H9 (cell line): ENCODE results near the gene H2AZ1. TPM values are rescaled to one million over a fixed set of nuclear protein-coding genes. Genes with fewer than 3 reads are reported as not detected.

ENCODE experiments used
- DNase-seq: peaks from one replicate; pipeline ENCODE4 v3.0.0-alpha.2; 2017
- H2AFZ ChIP-seq: one replicate; pipeline ENCODE4 v1.6.1; 2013; ENCODE audit warnings: mild to moderate bottlenecking, low read length, control low read depth, moderate library complexity
- H2AK5ac ChIP-seq: 2 replicates; pipeline ENCODE4 v1.6.1; 2013; ENCODE audit warnings: low read length, control low read depth, mixed read lengths; ENCODE audit not compliant: insufficient read length
- H2BK120ac ChIP-seq: one replicate; pipeline ENCODE4 v1.6.1; 2013; ENCODE audit warnings: low read depth, mild to moderate bottlenecking, low read length, control low read depth, inconsistent platforms; ENCODE audit not compliant: poor library complexity, severe bottlenecking
- H2BK12ac ChIP-seq: 2 replicates; pipeline ENCODE4 v1.6.1; 2013; ENCODE audit warnings: low read length, control low read depth, mixed read lengths, low read depth; ENCODE audit not compliant: insufficient read length
- H2BK15ac ChIP-seq: 2 replicates; pipeline ENCODE4 v1.6.1; 2013; ENCODE audit warnings: low read depth, low read length, control low read depth
- H2BK20ac ChIP-seq: one replicate; pipeline ENCODE4 v1.6.1; 2013; ENCODE audit warnings: low read depth, mild to moderate bottlenecking, low read length, control low read depth, inconsistent platforms; ENCODE audit not compliant: poor library complexity, severe bottlenecking
- H2BK5ac ChIP-seq: 2 replicates; pipeline ENCODE4 v1.6.1; 2013; ENCODE audit warnings: low read length, control low read depth, mixed read lengths; ENCODE audit not compliant: insufficient read length
- H3K14ac ChIP-seq: 2 replicates; pipeline ENCODE4 v1.6.1; 2013; ENCODE audit warnings: low read length, control low read depth; ENCODE audit not compliant: insufficient read depth
- H3K18ac ChIP-seq: 2 replicates; pipeline ENCODE4 v1.6.1; 2013; ENCODE audit warnings: low read depth, mild to moderate bottlenecking, mixed read lengths, low read length, control low read depth; ENCODE audit not compliant: insufficient read length
- H3K23ac ChIP-seq: 2 replicates; pipeline ENCODE4 v1.6.1; 2013; ENCODE audit warnings: low read length, control low read depth, mixed read lengths, low read depth; ENCODE audit not compliant: insufficient read length
- H3K23me2 ChIP-seq: 2 replicates; pipeline ENCODE4 v1.6.1; 2013; ENCODE audit warnings: low read depth, mild to moderate bottlenecking, mixed read lengths, low read length, control low read depth; ENCODE audit not compliant: insufficient read length, poor library complexity, severe bottlenecking
- H3K27ac ChIP-seq: 2 replicates; pipeline ENCODE4 v1.5.1; 2013; ENCODE audit warnings: low read length, control low read depth, mixed read lengths, low read depth; ENCODE audit not compliant: insufficient read length
- H3K27me3 ChIP-seq: 2 replicates; pipeline ENCODE4 v1.6.1; 2013; ENCODE audit warnings: low read length, control low read depth, inconsistent platforms; ENCODE audit not compliant: insufficient read depth
- H3K4ac ChIP-seq: 2 replicates; pipeline ENCODE4 v1.6.1; 2013; ENCODE audit warnings: low read depth, mild to moderate bottlenecking, control low read depth, inconsistent platforms, low read length, moderate library complexity
- H3K4me1 ChIP-seq: 2 replicates; pipeline ENCODE4 v1.6.1; 2013; ENCODE audit warnings: low read length, control low read depth, inconsistent platforms; ENCODE audit not compliant: insufficient read depth
- H3K4me2 ChIP-seq: 2 replicates; pipeline ENCODE4 v1.6.1; 2013; ENCODE audit warnings: low read length, control low read depth, mixed read lengths; ENCODE audit not compliant: insufficient read length, insufficient read depth
- H3K56ac ChIP-seq: 2 replicates; pipeline ENCODE4 v1.6.1; 2013; ENCODE audit warnings: low read depth, mild to moderate bottlenecking, mixed read lengths, low read length, control low read depth; ENCODE audit not compliant: insufficient read length
- H3K79me1 ChIP-seq: 2 replicates; pipeline ENCODE4 v1.6.1; 2013; ENCODE audit warnings: low read depth, mild to moderate bottlenecking, moderate library complexity, low read length, control low read depth, inconsistent platforms; ENCODE audit not compliant: insufficient read depth, poor library complexity, severe bottlenecking
- H3K79me2 ChIP-seq: 2 replicates; pipeline ENCODE4 v1.6.1; 2013; ENCODE audit warnings: low read length, control low read depth, inconsistent platforms; ENCODE audit not compliant: insufficient read depth
- H3K9ac ChIP-seq: 2 replicates; pipeline ENCODE4 v1.6.1; 2013; ENCODE audit warnings: low read length, control low read depth, mixed read lengths; ENCODE audit not compliant: insufficient read length; ENCODE audit errors: extremely low read depth
- H3K9me3 ChIP-seq: one replicate; pipeline ENCODE4 v1.6.1; 2013; ENCODE audit warnings: low read depth, low read length, inconsistent platforms; ENCODE audit not compliant: control insufficient read depth
- H3T11ph ChIP-seq: one replicate; pipeline ENCODE4 v1.6.1; 2013; ENCODE audit warnings: mild to moderate bottlenecking, low read length, control low read depth, inconsistent platforms
- H4K20me1 ChIP-seq: one replicate; pipeline ENCODE4 v1.6.1; 2013; ENCODE audit not compliant: control insufficient read depth, insufficient read length, insufficient read depth
- H4K5ac ChIP-seq: 2 replicates; pipeline ENCODE4 v1.6.1; 2013; ENCODE audit warnings: low read depth, mild to moderate bottlenecking, mixed read lengths, low read length, control low read depth; ENCODE audit not compliant: insufficient read length
- H4K8ac ChIP-seq: replicated peaks from 2 replicates; pipeline ENCODE4 v1.6.1; 2013; ENCODE audit warnings: low read length, control low read depth, mixed read lengths, low read depth; ENCODE audit not compliant: insufficient read length
- H4K91ac ChIP-seq: 2 replicates; pipeline ENCODE4 v1.6.1; 2013; ENCODE audit warnings: low read depth, mild to moderate bottlenecking, moderate library complexity, mixed read lengths, low read length, control low read depth; ENCODE audit not compliant: insufficient read length
- H3K27ac Mint-ChIP-seq, 3 experiments: 2 replicates in 2 of 3; 3 replicates in 1 of 3; pipeline ENCODE4 v1.8.0; 2020 to 2021; ENCODE audit warnings: mixed read lengths in 3 of 3, mild to moderate bottlenecking in 1 of 3, moderate library complexity in 1 of 3
- H3K27me3 Mint-ChIP-seq: 2 replicates; pipeline ENCODE4 v1.8.0; 2021; ENCODE audit warnings: low read depth, mild to moderate bottlenecking, moderate library complexity, mixed read lengths
- H3K36me3 Mint-ChIP-seq, 3 experiments: 2 replicates in 2 of 3; 3 replicates in 1 of 3; pipeline ENCODE4 v1.8.0; 2020 to 2021; ENCODE audit warnings: low read depth in 3 of 3, mixed read lengths in 3 of 3; ENCODE audit not compliant: insufficient read depth in 1 of 3
- H3K4me1 Mint-ChIP-seq, 2 experiments: 2 replicates each; pipeline ENCODE4 v1.8.0; 2020; ENCODE audit warnings: mixed read lengths in 2 of 2
- H3K4me3 Mint-ChIP-seq, 2 experiments: 2 replicates in 1 of 2; 3 replicates in 1 of 2; pipeline ENCODE4 v1.8.0; 2020 to 2021; ENCODE audit warnings: mild to moderate bottlenecking in 2 of 2, mixed read lengths in 2 of 2, moderate library complexity in 1 of 2
- H3K9me3 Mint-ChIP-seq, 2 experiments: 2 replicates in 1 of 2; 3 replicates in 1 of 2; pipeline ENCODE4 v1.8.0; 2020; ENCODE audit warnings: mild to moderate bottlenecking in 2 of 2, mixed read lengths in 2 of 2, moderate library complexity in 1 of 2
- CTCF ChIP-seq: fragments of 200-600 bp; sonication (generic); conservative IDR thresholded peaks from 3 replicates; pipeline ENCODE4 v1.8.0; 2021; ENCODE audit warnings: antibody characterized with exemption, mild to moderate bottlenecking
- total RNA-seq: library from RNA; stranded (reverse); gene quantifications from 2 replicates; pipeline ENCODE4 v1.2.1, GENCODE V29; 2021

The H2AZ1 gene
- total RNA-seq, 1 experiment from 2014 or later: 811 TPM

GRCh38 chr4:99934891-99935290 is 15.2 kb downstream of the H2AZ1 start:
- DNase-seq: no peak
- H2BK12ac ChIP-seq: no peak overlapping the region
- no peak overlapping the region for H3T11ph ChIP-seq
- H3K9ac ChIP-seq: no peak overlapping the region
- H4K8ac ChIP-seq: no peak overlapping the region
- no peaks in the 10 kb centered on the region for H3K27me3 ChIP-seq
- no peak overlapping the region for H3K18ac ChIP-seq
- no peaks in the 10 kb centered on the region for H4K20me1 ChIP-seq
- H4K91ac ChIP-seq: no peak overlapping the region
- H3K79me2 ChIP-seq: peaks cover 9% of the 10 kb centered on the region; the same call in 1 of the 2 replicates
- no peak overlapping the region for H3K4me2 ChIP-seq
- no peak overlapping the region for H2AFZ ChIP-seq
- no peaks in the 10 kb centered on the region for H3K23me2 ChIP-seq
- no peak overlapping the region for H2AK5ac ChIP-seq
- H3K4me3 Mint-ChIP-seq: no peak overlapping the region
- no peak overlapping the region for H2BK20ac ChIP-seq
- no peaks in the 10 kb centered on the region for H3K9me3 ChIP-seq
- H3K27ac ChIP-seq: no peak overlapping the region
- H3K4me1 ChIP-seq: no peaks in the 10 kb centered on the region
- no peak overlapping the region for H3K4ac ChIP-seq
- no peak overlapping the region for H3K56ac ChIP-seq
- H2BK120ac ChIP-seq: no peak overlapping the region
- H2BK15ac ChIP-seq: no peak overlapping the region
- no peaks in the 10 kb centered on the region for H3K4me1 Mint-ChIP-seq
- no peak overlapping the region for H3K27ac Mint-ChIP-seq
- no peak overlapping the region for H2BK5ac ChIP-seq
- H3K79me1 ChIP-seq: peaks cover 2% of the 10 kb centered on the region
- TF ChIP-seq CTCF: no peak
- H3K23ac ChIP-seq: no peak overlapping the region
- H3K27me3 Mint-ChIP-seq: no peaks in the 10 kb centered on the region
- no peak overlapping the region for H3K14ac ChIP-seq
- no peak overlapping the region for H4K5ac ChIP-seq
- peaks cover 6 to 15% of the 10 kb centered on the region in 2 experiments for H3K9me3 Mint-ChIP-seq
- H3K36me3 Mint-ChIP-seq: peaks cover 24 to 41% (median 32%) of the 10 kb centered on the region in 3 experiments
